ENCODE data around the gene MRPL38.
"Not testable (repeated sequence)": the region's sequence is repeated elsewhere in the genome, so short reads cannot be mapped to it uniquely, and the experiment has no call there.

The MRPL38 gene

GRCh38 chr17:75875182-75875939 is 29.3 kb downstream of the MRPL38 start:
- DNase-seq = no peak

- no peak for DNase-seq
Observed at GRCh38 chr17:75874323-75875181, 30.1 kb downstream of the MRPL38 start.

GRCh38 chr17:75873587-75874322 is 30.9 kb downstream of the MRPL38 start:
- no peak for DNase-seq

- DNase-seq = no peak
Observed at GRCh38 chr17:75872434-75873351, 32.0 kb downstream of the MRPL38 start.

- not testable (repeated sequence) for DNase-seq
Observed at GRCh38 chr17:75870228-75870627, 34.5 kb downstream of the MRPL38 start.

GRCh38 chr17:75869282-75870141 is 35.2 kb downstream of the MRPL38 start:
- DNase-seq = no peak

- DNase-seq = not testable (repeated sequence)
Observed at GRCh38 chr17:75868730-75869281, 35.9 kb downstream of the MRPL38 start.

GRCh38 chr17:75865404-75866188 is 39.1 kb downstream of the MRPL38 start:
- not testable (repeated sequence) for DNase-seq

- DNase-seq = not testable (repeated sequence)
Observed at GRCh38 chr17:75864887-75865286, 39.8 kb downstream of the MRPL38 start.

- DNase-seq = peak; percentile 60
Observed at GRCh38 chr17:75864448-75864871, 40.2 kb downstream of the MRPL38 start.

GRCh38 chr17:75861927-75862317 is 42.8 kb downstream of the MRPL38 start:
- no peak for DNase-seq

GRCh38 chr17:75859358-75859757 is 45.3 kb downstream of the MRPL38 start:
- not testable (repeated sequence) for DNase-seq

GRCh38 chr17:75856062-75856756 is 48.5 kb downstream of the MRPL38 start:
- no peak for DNase-seq

GRCh38 chr17:75855310-75856061 is 49.2 kb downstream of the MRPL38 start, which contains the start of gene WBP2:
TSS of gene WBP2 (minus strand) at chr17:75855335. CDS start at chr17:75855297, 38 bp downstream.
- DNase-seq = peak; percentile 100

GRCh38 chr17:75854881-75855309 is 49.8 kb downstream of the MRPL38 start:
- DNase-seq = no peak

- no peak for DNase-seq
Observed at GRCh38 chr17:75854101-75854748, 50.5 kb downstream of the MRPL38 start.

GRCh38 chr17:75853433-75853832 is 51.3 kb downstream of the MRPL38 start:
- DNase-seq = no peak

GRCh38 chr17:75851693-75851991 is 53.0 kb downstream of the MRPL38 start:
- DNase-seq = not testable (repeated sequence)

Measured in fibroblast of skin of abdomen (primary cell).